PC-9 (cell line): Measurements from ENCODE around the gene ADD3. TPM values are rescaled to one million over a fixed set of nuclear protein-coding genes. Genes with fewer than 3 reads are reported as not detected.

Experiments used
- BruUV-seq: library from RNA; stranded (reverse); fragments of 400-500 nt; replicated peaks from 2 replicates; lab custom pipeline; 2021; lab: Mats Ljungman, UMichigan
- CTCF ChIA-PET: fragments of 300-600 bp; sonication (Branson Sonifier 250); formaldehyde crosslinking; loops from one replicate; lab custom pipeline; 2022; ENCODE audit warnings: antibody characterized with exemption; lab: Charles Lee
- POLR2A ChIA-PET: fragments of 300-600 bp; sonication (Branson Sonifier 250); formaldehyde crosslinking; loops from one replicate; lab custom pipeline; 2022; ENCODE audit warnings: antibody characterized with exemption; ENCODE audit not compliant: unreplicated experiment; lab: Charles Lee
- DNase-seq, 2 experiments: peaks; one replicate each; pipeline versions ENCODE4 v3.0.0 to v3.0.0-alpha.2; 2015 to 2022; ENCODE audit warnings: mixed read lengths in 1 of 2
- H2AFZ ChIP-seq: fragments of 200-600 bp; sonication (generic); 2 replicates; pipeline ENCODE4 v1.8.1; 2017; ENCODE audit warnings: antibody characterized with exemption
- H3F3A ChIP-seq: fragments of 200-600 bp; sonication (generic); 2 replicates; pipeline ENCODE4 v1.8.1; 2017; ENCODE audit warnings: antibody characterized with exemption, mild to moderate bottlenecking, low read depth; ENCODE audit not compliant: insufficient read depth
- H3K27ac ChIP-seq: fragments of 200-600 bp; sonication (generic); 2 replicates; pipeline ENCODE4 v1.6.1; 2016; ENCODE audit warnings: mixed run types
- H3K27me3 ChIP-seq: fragments of 200-600 bp; sonication (generic); 2 replicates; pipeline ENCODE4 v1.6.1; 2016; ENCODE audit warnings: low read depth, mixed run types; ENCODE audit not compliant: insufficient read depth
- H3K36me3 ChIP-seq: fragments of 200-600 bp; sonication (generic); 2 replicates; pipeline ENCODE4 v1.6.1; 2016; ENCODE audit warnings: low read depth, mixed run types
- H3K4me1 ChIP-seq: fragments of 200-600 bp; sonication (generic); replicated peaks from 2 replicates; pipeline ENCODE4 v1.6.1; 2016; ENCODE audit warnings: mixed run types; ENCODE audit not compliant: insufficient read depth
- H3K4me2 ChIP-seq: fragments of 200-600 bp; sonication (generic); 2 replicates; pipeline ENCODE4 v1.6.1; 2017; ENCODE audit warnings: mixed run types
- H3K4me3 ChIP-seq: fragments of 200-600 bp; sonication (generic); 2 replicates; pipeline ENCODE4 v1.6.1; 2016; ENCODE audit warnings: mixed run types
- H3K79me2 ChIP-seq: fragments of 200-600 bp; sonication (generic); 2 replicates; pipeline ENCODE4 v1.6.1; 2017; ENCODE audit warnings: low read depth, mixed run types
- H3K9me2 ChIP-seq: fragments of 200-600 bp; sonication (generic); 2 replicates; pipeline ENCODE4 v1.8.1; 2017; ENCODE audit warnings: mild to moderate bottlenecking; ENCODE audit not compliant: insufficient read depth
- H3K9me3 ChIP-seq: fragments of 200-600 bp; sonication (generic); 2 replicates; pipeline ENCODE4 v1.8.1; 2016; ENCODE audit warnings: low read depth; ENCODE audit not compliant: insufficient read depth
- H4K20me1 ChIP-seq: fragments of 200-600 bp; sonication (generic); 2 replicates; pipeline ENCODE4 v1.8.1; 2017; ENCODE audit not compliant: insufficient read depth
- EZH2 ChIP-seq: fragments of 200-600 bp; sonication (generic); IDR thresholded peaks from 2 replicates; pipeline ENCODE4 v1.8.0; 2017; ENCODE audit warnings: antibody characterized with exemption, low read depth
- intact Hi-C: fragments of 100-400 bp; cut with micrococcal nuclease; formaldehyde crosslinking; loops from one replicate; pipeline ENCODE4 v1.10.0; 2022; ENCODE audit not compliant: unreplicated experiment
- total RNA-seq: library from RNA; stranded (reverse); gene quantifications from 2 replicates; pipeline ENCODE4 v1.2.3, GENCODE V29; 2021
- TF ChIP-seq, protein P1 (sequence below): fragments of 200-600 bp; sonication (generic); conservative IDR thresholded peaks from 2 replicates; pipeline ENCODE4 v1.6.1; 2017; ENCODE audit warnings: mixed run types, antibody characterized with exemption, mild to moderate bottlenecking, moderate library complexity

The ADD3 gene
- total RNA-seq, 1 experiment from 2014 or later: 77.7 TPM

DNA sequence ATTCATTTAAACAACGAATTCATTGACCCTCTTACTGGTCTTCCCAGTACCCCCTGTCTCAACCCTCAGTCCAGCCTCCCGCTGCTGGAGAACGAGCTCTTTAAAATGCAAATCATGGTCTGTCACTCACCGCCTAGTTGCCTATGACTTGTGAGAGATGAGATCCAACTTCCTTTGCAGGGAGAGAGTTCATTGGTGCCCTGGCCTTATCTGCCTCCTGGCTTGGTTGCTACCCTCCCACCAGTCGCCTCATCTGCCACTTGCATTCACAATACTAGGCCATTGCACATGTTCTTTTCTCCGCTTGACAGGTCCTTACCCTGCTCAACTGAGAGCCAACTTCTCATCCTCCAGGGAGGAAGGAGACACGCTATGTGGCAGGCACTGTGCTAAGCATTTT lies 145.6 kb downstream of the ADD3 start:
- Histone ChIP-seq H3K27ac (no peak overlapping the region), H3F3A (no peaks in the 10 kb centered on the region), H3K27me3 (no peaks in the 10 kb centered on the region), H3K79me2 (no peaks in the 10 kb centered on the region), H3K9me3 (no peaks in the 10 kb centered on the region), H3K36me3 (no peaks in the 10 kb centered on the region), H3K9me2 (no peaks in the 10 kb centered on the region), H3K4me2 (no peak overlapping the region), H3K4me1 (no peaks in the 10 kb centered on the region), H3K4me3 (no peak overlapping the region), H2AFZ (no peak overlapping the region), H4K20me1 (no peaks in the 10 kb centered on the region)
- intact Hi-C loops: no loop called here
- ChIA-PET CTCF (no interaction called here), POLR2A (no interaction called here)
- no peak for DNase-seq
- no peak for TF ChIP-seq EZH2
- TF ChIP-seq, protein P1, sequence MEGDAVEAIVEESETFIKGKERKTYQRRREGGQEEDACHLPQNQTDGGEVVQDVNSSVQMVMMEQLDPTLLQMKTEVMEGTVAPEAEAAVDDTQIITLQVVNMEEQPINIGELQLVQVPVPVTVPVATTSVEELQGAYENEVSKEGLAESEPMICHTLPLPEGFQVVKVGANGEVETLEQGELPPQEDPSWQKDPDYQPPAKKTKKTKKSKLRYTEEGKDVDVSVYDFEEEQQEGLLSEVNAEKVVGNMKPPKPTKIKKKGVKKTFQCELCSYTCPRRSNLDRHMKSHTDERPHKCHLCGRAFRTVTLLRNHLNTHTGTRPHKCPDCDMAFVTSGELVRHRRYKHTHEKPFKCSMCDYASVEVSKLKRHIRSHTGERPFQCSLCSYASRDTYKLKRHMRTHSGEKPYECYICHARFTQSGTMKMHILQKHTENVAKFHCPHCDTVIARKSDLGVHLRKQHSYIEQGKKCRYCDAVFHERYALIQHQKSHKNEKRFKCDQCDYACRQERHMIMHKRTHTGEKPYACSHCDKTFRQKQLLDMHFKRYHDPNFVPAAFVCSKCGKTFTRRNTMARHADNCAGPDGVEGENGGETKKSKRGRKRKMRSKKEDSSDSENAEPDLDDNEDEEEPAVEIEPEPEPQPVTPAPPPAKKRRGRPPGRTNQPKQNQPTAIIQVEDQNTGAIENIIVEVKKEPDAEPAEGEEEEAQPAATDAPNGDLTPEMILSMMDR: no peak
- BruUV-seq: no TSS peak

DNA sequence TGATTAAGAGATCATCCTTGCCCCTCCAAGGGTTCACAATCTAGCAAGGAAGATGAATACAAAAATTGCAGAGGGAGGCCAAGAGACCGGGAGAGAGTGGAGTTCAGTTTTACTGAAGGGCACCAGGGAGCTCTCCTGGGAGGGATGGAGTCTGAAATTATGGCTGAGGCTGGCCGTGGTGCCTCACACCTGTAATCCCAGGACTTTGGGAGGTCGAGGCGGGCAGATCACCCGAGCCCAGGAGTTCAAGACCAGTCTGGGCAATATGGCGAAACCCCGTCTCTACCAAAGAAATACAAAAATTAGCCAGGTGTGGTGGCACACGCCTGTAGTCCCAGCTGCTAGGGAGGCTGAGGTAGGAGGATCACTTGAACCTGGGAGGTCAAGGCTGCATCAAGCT lies 148.3 kb downstream of the ADD3 start:
- CTCF ChIA-PET: no interaction called here
- no peaks in the 10 kb centered on the region for H3K9me3 ChIP-seq
- DNase-seq: no peak
- H2AFZ ChIP-seq: no peak overlapping the region
- H3K9me2 ChIP-seq: no peaks in the 10 kb centered on the region
- TF ChIP-seq, protein P1: no peak
- H4K20me1 ChIP-seq: no peaks in the 10 kb centered on the region
- no peaks in the 10 kb centered on the region for H3K4me1 ChIP-seq
- H3K4me2 ChIP-seq: no peak overlapping the region
- no peaks in the 10 kb centered on the region for H3K36me3 ChIP-seq
- H3F3A ChIP-seq: no peaks in the 10 kb centered on the region
- no peaks in the 10 kb centered on the region for H3K27me3 ChIP-seq
- H3K27ac ChIP-seq: no peak overlapping the region
- H3K4me3 ChIP-seq: no peak overlapping the region
- POLR2A ChIA-PET: no interaction called here
- no peaks in the 10 kb centered on the region for H3K79me2 ChIP-seq
- intact Hi-C loops: no loop called here
- no TSS peak for BruUV-seq

DNA sequence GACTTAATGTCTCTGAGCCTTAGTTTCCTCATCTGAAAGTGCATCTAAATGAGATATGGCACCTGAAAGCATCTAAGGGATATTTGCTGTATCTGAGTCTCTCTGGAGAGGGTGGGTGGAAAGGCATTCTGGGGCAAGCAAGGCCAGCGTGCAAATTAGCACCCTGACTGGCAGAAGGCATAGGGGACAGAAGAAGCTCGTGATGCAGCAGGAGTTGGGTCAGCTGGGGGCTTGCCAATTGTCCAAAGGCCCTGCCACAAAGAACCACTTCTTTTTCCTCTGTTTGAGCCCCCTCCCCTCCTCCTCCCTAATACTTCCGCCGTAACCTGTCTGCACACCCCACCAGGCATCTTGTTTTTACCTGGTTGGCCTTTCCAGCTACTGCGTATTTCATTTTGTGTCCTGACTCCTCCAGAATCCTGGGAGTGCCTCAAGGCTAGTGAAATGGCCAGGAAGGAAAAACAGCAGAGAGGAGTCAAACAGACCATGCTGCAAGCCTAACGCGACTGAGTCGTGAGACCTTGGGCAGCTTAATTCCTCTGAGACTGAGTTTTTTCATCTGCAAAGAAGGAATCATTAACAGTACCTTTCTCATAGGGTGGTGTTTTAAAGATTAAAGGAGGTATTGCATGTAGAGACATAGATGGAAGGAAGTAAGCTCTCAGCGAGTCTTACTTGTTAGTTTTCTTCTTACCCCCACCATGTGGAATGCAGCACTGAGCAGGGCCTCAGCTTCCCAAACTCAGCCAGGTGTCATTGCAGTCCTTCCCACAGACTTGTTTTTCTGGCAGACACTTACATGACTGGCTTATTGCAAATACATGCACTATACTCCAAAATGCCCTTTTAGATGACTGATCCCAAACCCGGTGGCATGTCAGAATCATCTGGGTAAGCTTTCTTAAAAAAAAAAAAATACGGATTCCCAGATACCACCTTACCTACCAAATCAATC lies 150.5 kb downstream of the ADD3 start:
- no peaks in the 10 kb centered on the region for H4K20me1 ChIP-seq
- ChIA-PET POLR2A (no interaction called here), CTCF (no interaction called here)
- H3K4me3 ChIP-seq: no peak overlapping the region
- no peaks in the 10 kb centered on the region for H3K27me3 ChIP-seq
- intact Hi-C loops: no loop called here
- TF ChIP-seq, protein P1: no peak
- H3K9me2 ChIP-seq: no peaks in the 10 kb centered on the region
- no peaks in the 10 kb centered on the region for H3F3A ChIP-seq
- no peak overlapping the region for H3K27ac ChIP-seq
- BruUV-seq: no TSS peak
- H3K9me3 ChIP-seq: no peaks in the 10 kb centered on the region
- no peaks in the 10 kb centered on the region for H3K79me2 ChIP-seq
- no peak for DNase-seq
- H3K4me2 ChIP-seq: no peak overlapping the region
- H3K4me1 ChIP-seq: no peaks in the 10 kb centered on the region
- no peaks in the 10 kb centered on the region for H3K36me3 ChIP-seq
- no peak overlapping the region for H2AFZ ChIP-seq
